D341Med (cell line): Measurements from ENCODE around the gene NOS1.

ENCODE experiments used
- DNase-seq: peaks from one replicate; pipeline ENCODE4 v3.0.0; 2012; ENCODE audit warnings: low spot score

NOS1 gene

DNA sequence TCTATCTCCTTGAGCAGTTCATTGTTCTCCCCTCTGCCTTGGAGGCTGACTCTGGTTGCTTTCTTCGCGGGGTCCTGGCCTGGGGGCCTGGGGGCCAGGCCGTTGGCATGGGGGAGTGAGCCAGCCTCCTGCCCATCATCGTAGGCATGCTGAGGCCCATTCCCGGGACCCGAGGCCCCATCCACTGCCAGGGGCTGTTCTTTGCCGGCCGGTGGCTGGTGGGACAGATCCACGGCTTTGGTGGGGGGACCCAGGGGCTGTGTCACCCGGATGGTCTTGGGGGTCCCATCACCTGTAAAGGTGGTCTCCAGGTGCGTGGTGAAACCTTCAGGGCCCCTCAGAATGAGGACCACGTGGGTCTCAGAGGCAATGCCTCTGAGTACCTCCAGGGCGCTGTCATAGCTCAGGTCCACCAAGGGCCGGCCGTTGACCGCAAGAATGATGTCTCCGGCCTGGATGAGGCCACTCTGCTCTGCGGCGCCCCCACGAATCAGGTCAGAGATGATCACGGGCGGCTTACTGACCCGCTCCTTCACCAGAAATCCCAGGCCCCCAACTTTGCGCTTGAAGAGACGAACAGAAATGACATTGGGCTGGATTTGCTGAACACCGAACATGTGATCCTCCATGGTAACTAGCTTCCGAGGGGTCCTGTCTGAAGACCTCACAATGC, 30.8 kb downstream of the NOS1 start:
- DNase-seq: no peak

DNA sequence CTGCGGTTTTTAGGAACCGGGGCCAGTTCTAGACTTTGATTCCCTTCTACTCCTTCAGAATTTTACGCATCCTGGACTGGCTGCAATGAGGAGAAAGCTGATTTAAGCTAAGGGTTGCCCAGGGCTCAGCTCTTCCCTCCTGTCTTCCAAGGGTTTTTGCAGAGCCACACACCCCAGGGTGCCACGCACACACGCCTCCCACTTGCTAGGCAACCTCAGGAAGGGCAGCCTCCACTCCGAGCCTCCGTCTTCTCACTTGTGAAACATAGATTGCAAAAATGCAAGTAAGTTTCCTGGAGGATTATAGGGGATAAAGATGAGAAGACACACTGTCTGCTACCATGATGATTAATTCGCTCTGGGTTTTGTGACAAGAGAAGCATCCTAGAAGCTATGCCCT, 31.7 kb downstream of the NOS1 start:
- no peak for DNase-seq

GRCh38 chr12:117328556-117329100, 32.8 kb downstream of the NOS1 start:
- no peak for DNase-seq

GRCh38 chr12:117322428-117322827, 39.0 kb downstream of the NOS1 start:
- no peak for DNase-seq

DNA sequence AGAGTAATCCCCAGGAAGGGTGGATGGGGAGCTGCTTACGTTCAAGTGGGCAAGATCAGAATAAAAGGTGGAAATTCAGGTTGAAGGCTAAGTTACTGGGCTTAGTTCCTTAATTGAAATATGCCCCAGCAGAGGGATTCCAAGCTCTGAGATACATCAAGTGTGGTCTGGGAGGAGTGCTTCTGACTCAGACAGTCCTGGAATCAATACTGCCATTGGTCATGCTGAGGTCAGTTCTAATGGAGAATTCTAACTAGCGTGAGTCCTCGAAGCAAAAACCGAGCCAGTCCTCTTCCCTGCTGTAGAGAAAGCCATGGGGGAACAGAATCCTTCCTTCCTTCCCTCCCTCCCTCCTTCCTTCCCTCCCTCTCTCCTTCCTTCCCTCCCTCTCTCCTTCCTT, 39.9 kb downstream of the NOS1 start:
- DNase-seq: no peak

GRCh38 chr12:117318591-117318990, 42.8 kb downstream of the NOS1 start:
- DNase-seq: no peak

DNA sequence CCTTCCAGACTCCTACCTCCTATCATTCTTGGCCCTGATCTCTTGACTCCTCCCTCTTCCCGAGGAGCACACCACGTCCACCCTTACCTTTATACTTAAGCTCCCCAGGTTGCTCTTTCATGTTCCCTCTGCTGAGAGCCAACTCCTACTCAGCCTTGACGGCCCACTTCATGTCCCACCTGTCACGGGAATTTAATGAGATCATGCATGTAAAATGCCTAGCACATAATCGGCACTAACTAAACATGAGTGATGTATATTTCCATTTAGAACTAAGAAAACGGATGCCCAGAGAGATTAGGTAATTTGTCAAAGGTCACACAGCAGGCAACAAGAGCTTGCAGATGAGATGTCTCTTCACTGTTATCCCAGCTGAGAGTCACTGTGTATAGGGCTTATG, 45.1 kb downstream of the NOS1 start:
- DNase-seq: no peak

DNA sequence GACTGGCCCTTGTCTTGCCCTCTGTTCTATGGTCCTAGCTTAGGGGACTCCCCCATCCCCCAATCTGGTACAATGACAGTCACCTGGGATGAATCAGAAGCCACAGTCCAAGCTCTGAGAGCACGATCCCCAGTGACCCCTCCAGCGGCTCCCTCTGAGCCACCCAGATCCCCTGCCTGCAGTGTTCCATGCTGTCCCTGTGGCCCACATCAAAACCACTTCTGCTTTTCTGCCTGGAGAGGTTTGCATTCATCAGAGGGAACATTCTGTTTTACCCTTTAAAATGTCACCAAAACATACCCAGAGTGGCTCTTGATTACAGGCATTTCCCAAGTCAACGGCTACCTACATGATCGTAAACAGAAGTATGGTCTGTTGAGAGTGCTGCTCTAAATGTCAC, 47.5 kb downstream of the NOS1 start:
- no peak for DNase-seq

DNA sequence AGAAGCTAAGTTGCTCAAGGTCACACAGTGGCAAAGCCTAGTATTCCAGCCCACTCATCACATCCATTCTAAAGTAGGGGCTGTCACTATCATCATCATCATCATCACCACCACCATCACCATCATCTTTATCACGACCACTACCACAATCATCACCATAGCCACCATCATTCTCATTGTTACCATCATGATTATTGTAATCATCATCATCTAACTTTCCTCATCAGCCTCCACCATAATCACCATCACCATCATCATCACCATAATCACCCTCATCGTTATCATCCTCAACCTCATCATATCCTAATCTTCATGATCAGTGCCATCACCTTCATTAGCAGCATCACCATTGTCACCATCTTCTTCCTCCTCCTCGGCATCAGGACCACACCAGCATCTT, 48.7 kb downstream of the NOS1 start:
- DNase-seq: no peak

GRCh38 chr12:117309276-117309925, 52.0 kb downstream of the NOS1 start:
- DNase-seq: no peak

DNA sequence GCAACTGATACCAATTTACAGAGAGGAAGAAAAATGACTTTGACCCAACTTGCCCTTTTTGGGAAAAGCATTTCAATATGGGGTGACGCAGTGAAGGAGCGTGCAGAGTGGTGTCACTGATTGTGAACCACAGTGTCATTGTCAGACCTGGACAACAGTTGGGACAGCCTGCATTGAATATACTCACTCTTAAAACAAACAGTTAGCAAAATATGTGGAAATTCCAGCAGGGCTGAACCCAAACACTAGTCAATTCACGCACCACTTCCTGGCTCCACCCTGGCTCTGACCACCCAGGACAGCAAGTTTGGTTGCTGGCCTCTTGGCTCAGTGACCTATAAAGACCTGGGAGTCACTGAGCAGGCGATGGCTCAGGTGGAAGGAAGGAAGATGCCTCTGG, 61.3 kb downstream of the NOS1 start:
- DNase-seq: no peak

- DNase-seq: no peak
Observed at GRCh38 chr12:117298648-117299225, 62.7 kb downstream of the NOS1 start.

DNA sequence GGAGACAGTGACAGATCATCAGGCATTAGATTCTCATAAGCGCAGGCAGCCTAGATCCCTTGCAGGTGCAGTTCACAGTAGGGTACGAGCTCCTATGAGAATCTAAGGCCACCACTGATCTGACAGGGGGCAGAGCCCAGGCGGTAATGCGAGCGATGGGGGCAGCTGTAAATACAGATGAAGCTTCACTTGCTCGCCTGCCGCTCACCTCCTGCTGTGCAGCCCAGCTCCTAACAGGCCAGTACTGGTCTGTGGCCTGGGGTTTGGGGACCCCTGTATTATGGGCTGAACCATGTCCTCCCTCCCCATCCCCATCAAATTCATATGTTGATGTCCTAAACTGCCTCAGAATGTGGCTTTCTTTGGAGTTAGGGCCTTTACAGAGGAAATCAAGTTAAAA, 63.2 kb downstream of the NOS1 start:
- no peak for DNase-seq

GRCh38 chr12:117294189-117294603, 67.2 kb downstream of the NOS1 start:
- DNase-seq: no peak

- no peak for DNase-seq
Observed at GRCh38 chr12:117293510-117293909, 67.9 kb downstream of the NOS1 start.

DNA sequence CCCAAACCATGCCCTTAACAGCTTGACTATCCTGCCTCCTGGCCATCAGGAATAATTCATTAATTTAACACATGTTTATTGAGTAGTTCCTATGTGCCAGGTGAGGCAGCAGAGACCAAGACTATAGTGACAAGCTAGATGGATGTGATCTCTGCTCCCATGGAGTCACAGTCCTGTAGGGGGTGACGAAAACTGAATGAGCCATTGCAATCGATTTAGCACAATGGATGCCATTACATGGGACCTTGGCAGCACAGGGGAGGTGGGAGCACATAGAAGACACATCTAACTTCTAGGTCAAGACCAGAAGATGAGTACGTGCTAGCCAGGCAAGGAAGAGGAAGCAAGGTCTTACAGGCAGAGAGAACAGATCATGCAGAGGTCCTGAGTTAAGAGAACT, 68.7 kb downstream of the NOS1 start:
- DNase-seq: no peak

GRCh38 chr12:117284140-117284539, 77.3 kb downstream of the NOS1 start:
- DNase-seq: no peak

- no peak for DNase-seq
Observed at GRCh38 chr12:117282490-117282889, 78.9 kb downstream of the NOS1 start.

- no peak for DNase-seq
Observed at GRCh38 chr12:117280019-117280680, 81.3 kb downstream of the NOS1 start.

- no peak for DNase-seq
Observed at GRCh38 chr12:117279606-117280005, 81.8 kb downstream of the NOS1 start.

DNA sequence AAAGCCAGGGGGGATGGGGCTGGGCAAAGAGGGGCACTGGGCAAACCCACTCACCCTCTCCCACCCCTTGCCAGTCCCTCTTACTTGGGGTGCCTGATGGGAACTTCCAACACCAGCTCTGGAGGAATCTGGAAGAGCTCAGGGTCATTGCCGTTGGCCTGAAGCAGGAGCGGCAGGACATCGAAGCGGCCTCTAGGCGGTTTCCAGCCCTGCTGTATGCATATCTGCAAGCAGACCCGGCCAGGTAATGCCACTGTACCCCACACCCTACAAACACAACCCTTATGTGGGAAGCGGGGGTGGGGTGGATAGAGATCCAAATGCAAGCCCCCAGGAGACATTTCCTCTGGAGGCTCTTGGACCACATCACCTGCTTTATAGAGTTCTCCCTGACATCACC, 83.6 kb downstream of the NOS1 start:
- no peak for DNase-seq

DNA sequence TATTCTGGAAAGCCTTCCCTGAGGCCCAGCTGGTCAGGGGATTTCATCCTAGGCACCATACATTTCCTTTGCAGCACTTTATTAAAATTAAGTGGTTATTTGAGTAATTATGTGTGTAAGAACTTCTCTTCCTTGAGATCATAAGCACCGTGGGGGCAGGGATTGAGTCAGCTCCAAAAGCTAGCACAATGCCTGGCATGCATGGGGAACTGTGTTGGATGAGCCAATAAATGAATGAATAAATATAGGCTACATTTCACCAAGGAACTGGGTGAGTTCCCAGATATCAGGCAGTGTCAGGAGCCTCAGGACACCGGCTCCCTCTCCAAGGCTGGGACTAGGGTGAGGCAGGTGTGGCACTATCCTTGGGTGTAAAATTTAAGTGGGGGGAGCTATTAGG, 88.3 kb downstream of the NOS1 start:
- DNase-seq: no peak

- DNase-seq: no peak
Observed at GRCh38 chr12:117272690-117273089, 88.7 kb downstream of the NOS1 start.
